ENCODE results near the gene MPHOSPH10.
"Not testable (repeated sequence)": the region's sequence is repeated elsewhere in the genome, so short reads cannot be mapped to it uniquely, and the experiment has no call there.

The MPHOSPH10 gene

DNA sequence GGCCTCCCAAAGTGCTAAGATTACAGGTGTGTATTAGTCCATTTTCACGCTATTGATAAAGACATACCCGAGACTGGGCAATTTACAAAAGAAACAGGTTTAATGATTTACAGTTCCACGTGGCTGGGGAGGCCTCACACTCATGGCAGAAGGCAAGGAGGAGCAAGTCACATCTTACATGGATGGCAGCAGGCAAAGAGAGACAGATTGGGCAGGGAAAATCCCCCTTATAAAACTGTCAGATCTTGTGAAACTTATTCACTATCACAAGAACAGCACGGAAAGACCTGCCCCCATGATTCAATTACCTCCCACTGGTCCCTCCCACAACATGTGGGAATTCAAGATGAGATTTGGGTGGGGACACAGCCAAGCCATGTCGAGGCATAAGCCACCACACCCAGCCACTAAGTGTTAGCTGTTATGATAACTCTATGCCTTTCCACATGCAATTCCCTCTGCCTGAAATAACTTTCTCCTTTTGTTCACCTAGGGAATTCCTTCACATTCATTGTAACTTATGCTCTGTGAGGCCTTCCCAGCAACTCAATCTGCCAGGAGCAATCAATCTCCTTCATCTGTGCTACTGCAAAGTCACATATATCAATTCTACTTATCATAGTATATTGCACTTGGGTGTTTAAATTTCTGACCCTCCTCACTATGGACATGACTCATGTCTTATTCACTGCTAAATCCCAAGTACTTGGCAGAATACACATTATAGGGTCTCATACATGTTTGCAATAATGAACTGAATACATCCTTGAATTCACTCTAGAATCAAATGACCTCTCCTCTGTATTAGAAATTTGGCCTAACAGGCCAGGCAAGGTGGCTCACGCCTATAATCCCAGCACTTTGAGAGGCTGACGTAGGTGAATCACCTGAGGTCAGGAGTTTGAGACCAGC is 7.8 kb upstream of the MPHOSPH10 start:
- DNase-seq: no peak

DNA sequence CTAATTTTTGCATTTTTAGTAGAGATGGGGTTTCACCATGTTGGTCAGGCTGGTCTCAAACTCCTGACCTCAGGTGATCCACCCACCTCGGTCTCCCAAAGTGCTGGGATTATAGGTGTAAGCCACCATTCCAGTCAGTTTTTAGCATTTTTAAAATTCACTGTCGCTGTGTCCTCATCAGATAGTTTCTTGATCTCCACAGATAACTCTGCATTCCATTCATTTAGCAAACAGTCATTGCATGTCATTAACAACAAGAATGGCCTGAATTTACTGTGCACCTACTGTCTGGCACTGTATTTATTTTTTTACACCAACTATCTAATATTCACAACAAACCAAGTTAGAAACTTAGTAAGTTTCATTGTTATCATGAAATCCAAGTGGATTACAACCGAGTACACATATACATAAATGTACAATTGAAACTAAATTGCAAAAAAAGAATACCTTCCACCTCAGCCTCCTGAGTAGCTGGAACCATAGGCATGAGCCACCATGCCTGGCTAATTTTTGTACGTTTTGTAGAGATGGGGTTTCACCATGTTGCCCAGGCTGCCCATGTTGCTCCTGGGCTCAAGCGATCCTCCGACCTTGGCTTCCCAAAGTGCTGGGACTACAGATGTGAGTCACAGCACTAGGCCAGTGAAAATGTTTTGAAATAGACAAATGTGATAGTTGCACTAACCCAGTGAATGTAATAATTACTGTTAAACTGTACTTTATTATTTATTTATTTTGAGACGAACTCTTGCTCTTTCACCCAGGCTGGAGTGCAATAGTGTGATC is 4.7 kb upstream of the MPHOSPH10 start:
- DNase-seq: no peak

DNA sequence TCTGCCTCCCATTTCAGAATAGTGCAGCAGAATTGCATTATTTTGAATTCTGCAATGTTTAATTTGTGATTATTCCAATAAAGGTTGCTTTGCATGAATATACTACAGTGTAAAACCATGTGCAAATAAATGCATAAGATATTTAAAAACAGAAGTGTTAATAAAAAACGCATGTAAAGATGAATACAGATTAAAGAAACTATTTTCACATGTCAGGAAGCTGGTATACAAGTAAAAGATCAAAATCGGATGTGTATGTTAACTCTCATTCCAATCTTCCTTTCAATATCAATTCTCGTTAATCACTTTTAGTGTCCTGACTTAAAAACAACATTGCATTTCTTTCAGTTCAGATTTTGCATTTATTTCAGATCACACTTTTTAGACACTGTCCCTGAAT is 3.5 kb upstream of the MPHOSPH10 start:
- no peak for DNase-seq

DNA sequence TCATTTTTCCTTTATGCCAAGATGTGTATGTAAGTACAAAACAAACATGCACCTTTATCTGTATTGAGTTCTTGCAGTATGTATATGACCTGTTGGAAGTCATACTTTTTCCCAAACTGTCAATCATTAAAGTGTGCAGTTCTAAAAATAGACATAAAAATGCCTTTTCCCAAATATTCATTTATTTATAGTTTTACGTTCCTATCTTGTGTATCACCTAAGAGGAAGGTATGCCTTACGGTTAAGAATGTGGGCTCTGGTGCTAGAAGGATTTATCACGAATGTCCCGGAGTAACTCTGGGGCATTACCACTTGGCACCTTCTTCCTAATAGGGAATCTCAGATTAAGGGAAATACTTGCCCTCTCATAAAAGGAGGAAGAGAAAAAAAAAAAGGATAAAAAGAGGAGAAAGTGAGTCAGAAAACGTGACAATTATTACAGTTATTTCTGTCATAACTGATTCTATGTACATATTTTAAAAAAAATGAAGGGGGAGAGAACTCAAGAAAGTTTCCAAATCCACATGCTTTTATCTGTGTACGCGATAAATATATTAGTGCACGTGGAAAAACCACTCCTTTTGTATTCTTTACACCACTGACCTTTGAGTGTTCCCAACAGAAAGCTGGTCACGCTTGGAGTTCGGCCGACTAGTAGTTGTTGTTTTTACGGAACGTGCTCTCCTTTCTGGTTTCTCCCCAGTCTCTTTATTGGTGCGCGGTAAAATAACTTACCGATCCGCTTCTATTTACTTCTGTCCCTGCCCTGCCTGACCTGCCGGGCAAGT is 1.1 kb upstream of the MPHOSPH10 start:
- DNase-seq: no peak

DNA sequence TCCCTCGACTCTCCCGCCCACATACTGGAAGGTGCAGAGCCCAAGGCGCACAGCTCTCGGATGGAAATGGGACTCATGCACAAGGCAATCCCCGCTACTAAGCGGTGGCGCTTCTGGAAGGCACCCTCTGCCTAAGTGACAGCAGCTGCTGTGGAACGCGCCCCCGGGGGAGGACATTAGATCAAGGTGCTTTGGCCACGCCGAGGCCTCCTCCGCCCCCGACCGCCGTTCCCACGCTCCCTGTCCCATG is 607 bp upstream of the MPHOSPH10 start:
- no peak for DNase-seq

DNA sequence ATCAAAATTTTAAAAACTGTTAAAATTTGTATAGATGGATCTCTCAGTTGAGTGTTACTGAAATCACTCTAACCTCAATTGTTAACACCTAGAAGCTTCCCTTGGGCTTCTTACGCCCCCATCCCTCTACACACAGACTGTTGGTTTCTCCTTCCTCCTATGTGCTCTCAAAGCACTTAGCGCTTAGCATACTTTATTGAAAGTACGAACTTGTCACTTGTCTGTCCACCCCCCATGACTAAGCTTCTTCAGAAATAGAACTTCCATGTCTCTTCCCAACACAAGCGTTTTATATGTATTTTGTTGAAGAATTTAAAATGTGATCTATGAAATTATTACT is 441 bp downstream of the MPHOSPH10 start:
- no peak for DNase-seq

DNA sequence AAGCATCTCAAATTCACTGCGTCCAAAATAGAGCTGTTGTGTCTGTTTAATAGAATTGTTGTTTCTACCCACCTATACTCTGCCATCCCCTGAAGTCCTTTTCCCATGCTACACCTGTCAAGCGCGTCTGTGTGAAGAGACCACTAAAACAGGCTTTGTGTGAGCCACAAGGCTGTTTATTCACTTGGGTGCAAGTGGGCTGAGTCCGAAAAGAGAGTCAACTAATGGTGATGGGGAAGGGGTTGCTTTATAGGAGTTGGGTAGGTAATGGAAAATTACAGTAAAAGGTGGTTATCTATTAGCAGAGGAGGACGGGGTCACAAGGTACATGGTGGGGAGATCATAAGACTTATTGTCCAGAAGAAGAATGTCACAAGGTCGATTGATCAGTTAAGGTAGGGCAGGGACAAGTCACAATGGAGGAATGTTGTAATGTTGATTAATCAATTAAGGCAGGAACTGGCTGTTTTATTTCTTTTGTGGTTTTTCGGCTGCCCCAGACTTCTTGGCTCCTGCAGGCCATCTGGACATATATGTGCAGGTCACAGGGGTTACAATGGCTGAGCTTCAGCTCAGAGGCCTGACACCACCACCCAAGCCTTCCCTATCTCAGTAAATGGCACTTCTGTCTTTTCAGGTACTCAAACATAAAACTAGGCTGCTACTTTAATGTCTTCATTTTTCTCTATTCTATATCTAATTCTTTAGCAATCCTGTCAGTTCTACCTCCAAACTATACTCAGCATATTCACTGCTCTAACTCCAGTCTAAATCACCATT is 1.1 kb downstream of the MPHOSPH10 start:
- DNase-seq: not testable (repeated sequence)

DNA sequence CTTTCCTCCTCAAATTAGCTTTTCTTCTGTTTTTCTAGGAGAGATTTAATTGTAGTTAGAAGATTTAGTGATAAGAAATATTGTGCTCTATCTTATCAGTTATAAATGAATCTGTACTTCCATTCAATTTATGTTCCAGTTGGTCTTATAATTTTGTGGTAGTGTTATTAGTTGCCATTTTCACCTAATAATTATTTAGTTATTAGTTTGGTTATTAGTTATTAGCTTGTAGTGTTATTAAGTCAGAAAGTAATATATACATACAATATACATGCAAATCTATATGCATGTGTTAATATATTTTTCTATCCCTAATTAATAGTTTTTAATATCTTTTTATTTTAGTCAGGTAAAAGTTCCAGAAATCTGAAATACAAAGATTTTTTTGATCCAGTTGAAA is 3.2 kb downstream of the MPHOSPH10 start:
- no peak for DNase-seq

DNA sequence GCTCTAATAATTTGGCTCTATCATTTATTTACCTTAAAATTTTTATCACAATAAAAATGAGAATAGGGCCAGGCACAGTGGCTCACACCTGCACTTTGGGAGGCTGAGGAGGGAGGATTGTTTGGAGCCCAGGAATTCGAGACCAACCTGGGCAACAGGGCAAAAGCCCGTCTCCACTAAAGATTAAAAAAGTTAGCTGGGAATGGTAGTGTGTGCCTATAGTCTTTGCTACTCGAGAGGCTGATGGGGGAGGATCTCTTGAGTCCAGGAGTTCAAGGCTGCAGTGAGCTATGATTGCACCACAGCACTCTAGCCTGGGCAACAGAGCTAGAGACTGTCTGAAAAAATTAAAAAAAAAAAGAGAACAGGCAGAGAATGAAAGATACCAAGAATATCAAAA is 5.7 kb downstream of the MPHOSPH10 start:
- no peak for DNase-seq

DNA sequence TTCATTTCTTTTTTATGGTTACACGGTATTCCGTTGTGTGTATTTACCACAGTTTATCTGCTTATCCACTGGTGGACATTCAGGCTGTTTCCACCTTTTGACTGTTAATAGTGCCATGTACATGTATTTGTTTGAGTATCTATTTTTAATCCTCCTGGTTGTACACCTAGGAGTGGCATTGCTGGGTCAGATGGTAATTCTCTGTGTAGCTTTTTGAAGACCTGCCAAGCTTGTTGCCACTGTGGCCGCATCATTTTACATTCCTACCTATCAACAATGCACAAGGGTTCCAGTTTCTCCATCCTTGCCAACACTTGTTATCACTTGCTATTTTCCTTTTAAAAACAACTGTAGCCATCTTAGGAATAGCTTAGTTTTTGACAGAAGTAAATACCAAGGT is 13.3 kb downstream of the MPHOSPH10 start:
- no peak for DNase-seq

DNA sequence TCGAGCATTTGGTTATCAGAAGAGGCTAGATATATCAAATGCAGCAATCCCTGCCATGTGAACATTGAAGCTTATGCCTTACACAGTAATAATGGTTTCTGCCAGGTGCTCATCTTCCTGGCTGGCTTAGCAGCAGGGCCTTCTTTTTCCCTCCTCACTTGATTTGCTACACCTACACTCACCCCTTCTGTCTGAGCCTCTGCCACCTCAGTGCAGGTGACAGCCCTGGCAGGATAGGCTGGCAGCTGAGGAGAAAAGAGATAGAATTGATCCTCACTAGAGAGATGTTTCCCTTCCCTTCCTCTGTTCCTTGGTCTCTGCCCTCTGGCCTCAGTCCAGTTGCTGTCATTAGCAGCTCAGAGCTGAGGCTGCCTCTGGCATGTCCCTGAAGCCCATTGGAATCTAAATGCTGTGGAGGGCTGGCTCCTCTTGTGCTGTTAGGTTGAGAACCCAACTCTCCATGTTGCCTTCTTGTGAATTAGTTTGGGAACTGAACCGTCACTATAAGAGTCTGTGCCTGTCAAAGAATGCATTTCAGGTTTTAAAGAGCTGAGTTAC is 18.2 kb downstream of the MPHOSPH10 start:
- no peak for DNase-seq

DNA sequence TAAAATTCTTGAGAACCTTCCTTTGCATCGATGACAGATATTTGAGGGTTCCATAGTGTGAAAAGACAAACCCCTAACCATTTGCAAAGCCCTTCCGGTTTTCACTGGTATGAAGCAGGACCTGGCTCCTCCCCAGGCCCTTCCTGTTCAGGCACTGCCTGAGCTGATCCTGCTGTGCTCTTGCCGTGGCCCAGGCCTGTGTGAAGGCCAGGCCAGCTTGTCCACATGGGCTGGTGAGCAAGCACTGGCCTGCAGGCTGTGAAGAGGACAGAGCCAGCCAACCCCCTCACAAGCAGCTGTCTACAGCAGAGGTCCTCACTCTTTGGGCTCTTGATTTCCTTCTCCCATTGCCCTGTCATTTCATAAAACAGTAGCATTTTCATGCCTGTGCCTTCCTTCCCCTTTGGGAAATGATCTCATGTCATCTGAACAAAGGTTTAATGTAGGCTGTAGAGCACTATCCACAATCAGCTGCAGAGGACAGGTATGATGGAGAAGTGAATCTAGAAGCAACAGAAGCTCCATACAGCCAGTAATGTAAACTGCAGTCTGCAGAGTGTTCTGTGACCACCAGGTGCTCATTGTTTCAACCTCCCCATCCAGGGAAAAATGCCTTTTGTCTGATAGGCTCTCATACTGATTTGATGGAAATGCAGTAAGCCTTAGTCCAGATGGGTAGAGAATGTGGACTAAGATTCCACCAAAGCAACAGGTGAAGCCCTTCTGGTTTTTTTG is 19.8 kb downstream of the MPHOSPH10 start:
- no peak for DNase-seq

DNA sequence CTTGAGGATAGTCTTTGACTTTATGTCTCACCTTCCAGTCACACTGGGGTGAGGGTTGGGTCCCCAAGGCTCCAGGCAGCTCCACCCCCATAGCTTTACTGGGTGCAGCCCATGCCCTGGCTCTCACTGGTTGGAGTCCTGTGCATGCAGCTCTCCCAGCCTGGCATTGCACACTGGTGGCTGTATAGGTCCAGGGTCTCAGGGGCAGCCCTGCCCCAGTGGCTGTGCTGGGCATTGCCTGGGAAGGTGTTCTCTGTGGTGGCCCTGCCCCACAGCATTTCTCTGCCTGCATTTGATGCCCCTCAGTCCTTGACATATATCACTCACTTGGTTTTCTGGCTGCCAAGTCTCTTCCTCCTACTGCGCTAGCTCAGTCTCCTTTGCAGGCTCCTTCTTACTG is 21.2 kb downstream of the MPHOSPH10 start:
- DNase-seq: no peak

DNA sequence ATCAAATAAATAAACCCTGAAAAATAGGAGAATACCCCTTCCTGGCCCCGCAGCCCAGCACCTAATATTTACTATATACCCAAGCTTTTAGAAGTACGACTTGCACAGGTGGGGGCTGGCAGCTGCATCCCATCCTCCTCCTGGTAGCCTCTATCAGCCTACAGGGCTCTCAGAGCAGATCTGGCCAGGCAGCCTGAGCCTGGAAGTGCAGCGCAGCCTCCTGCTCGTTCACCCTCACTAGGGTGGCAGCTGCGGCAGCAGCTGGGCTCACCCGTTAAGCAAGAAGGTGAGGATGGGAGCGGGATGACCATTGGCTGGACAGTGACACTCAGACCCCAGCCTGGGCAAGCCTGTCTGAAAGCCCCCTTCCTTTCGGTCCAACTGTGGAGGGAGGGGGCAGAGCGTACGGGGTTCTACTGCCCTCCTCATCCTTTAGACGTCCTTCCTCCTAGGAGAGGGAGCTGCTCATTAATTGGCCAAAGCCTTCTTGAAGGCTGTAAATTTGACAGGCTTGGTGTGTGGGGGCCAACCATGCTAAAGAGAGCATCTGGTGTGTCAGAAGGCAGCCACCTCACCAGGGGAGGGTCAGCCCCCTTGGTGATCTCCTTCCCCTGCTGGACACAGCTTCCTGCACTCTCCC is 23.3 kb downstream of the MPHOSPH10 start:
- DNase-seq: no peak

DNA sequence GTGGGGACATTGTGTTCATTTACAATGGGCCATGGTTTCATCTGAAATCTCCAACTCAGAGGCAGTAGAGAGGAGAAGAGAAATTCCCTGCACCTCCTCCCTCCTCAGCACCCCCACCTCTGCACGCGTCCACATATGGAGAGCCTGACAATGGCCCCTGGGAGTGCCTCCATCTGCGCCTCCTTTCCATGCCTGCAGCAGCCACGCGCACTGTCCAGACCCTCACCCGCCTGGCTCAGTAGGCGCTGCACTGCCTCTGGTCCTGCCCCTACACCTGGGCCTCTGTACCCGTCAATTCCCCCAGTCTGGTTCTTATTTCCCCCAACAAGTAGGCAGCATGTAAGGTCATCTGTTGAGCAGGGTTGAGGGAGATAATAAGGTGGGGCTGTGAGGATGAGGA is 23.8 kb downstream of the MPHOSPH10 start:
- DNase-seq: no peak

DNA sequence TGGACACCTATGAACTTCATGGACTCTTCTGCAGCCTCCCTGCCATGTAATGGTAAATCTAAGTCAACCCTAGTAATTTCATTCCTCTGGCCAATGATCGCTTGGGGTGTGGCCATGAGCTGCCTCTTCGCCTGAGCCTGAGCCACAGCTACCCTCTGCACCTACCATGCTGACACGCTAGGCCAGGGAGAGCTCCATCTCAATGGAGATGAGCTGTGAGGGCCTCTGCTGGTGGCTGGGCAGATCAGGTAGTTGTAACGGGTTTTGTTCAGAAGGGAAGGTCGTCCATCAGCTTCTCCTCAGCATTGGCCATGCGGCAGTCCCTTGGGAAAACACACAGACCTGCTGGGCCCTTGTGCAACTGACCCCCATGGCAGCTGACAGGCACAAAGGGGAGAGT is 24.4 kb downstream of the MPHOSPH10 start:
- no peak for DNase-seq

DNA sequence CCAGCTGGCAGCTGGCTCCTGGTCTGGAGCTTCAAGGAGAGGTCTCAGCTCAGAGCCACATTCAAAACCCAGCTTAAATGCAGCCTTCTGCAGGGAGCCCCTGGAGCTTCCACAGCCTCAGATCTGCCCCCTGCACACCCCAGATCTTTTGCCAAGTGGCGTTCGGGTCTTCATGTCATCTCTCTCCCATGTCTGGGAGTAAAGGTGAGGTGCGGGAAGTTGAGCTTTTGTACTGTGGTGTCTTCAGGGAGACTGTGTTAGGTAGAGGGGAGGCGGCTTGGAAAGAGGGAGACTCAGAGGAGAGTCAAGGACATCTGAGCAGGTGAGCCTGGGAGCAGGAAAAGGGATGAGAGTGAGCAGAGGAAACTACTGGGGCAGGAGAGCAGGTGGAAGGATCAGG is 25.4 kb downstream of the MPHOSPH10 start:
- no peak for DNase-seq

DNA sequence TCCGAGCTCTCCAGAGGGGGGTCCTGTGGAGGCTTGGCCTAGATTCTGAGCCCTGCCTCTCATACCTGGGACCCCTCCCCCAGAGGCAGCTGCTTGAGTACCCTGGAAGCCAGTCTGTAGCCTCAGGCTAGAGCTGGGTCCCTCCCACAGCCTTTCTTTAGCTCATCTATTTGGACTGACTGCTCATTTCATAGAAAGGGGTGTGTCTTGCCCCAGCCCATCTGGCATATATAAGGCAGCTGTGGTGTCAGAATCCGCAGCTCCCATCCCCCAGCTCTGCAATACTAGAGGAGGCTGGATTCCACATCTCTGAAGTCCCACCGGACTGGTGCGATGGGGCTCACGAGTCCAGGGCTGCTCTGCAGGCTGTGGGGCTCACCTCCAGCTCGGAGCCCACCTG is 26.1 kb downstream of the MPHOSPH10 start:
- no peak for DNase-seq

DNA sequence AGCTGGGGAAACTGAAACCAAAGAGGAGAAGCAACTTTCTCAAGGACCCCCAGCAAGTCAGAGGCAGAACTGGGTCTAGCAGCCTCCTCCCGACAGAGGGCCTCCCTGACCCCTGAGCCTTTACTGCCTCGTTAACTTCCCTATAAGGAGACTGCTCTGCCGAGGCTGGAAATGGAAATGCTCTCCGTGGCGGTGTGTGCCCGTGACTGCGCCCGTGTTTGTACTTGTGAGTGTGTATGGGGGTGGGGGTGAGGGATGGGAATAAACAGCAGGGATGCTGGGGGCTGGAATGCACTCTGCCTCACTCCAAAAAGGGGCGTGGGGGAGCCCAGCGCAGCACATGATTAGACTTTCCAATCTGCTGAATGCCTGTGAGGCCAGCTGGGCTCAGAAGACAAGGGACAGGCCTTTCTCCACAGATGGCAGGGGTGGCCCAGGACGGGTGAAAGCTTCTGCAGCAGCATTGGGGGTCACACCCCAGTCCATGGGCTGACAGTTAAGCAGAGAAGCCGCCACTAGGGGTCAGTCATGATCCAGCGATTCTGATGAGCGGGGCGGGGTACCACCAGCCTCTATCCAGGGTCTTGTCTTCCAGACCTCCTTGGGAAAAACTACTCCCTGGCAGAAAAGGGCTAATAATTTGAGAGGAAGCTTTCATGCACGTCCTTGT is 26.8 kb downstream of the MPHOSPH10 start:
- peak; percentile 64 for DNase-seq

DNA sequence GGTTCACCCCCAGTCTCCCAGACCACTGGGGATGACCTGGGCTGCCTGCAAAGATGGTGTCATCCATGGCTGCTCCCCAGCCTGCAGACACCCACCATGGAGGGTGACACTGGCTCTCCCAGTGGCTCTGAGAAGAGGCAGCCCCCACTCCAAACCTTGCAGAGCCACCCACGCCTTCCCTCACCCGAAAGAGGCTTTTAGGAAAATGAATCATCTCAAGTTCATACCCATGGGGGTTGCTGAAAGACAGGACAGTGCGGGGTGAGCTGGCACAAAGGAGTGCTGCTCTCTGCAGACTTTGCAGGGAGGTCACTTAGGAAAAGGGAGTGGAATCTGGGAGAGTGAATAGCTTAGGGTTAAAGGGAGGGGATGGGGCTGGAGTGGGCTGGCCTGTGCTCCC is 36.4 kb downstream of the MPHOSPH10 start:
- no peak for DNase-seq

DNA sequence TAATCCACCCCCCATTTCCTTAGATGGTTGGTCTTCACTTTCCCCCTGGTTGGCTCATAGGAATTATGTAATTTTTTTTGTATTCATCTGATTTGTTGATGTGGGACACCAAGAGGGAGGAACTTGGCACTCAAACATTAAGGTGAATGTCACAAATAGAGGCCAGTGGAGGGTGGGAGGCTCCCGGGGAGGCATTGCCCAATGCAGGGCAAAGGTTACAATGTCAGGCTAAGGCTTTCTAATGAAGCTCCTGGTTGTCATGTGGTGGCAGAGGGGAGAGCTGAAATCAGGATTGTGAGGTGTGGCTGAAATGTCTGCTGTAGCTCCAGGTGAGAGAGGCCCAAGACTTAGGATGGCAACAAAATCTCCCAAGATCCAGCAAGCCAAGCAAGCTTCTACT is 42.7 kb downstream of the MPHOSPH10 start:
- DNase-seq: no peak
